Measurements from ENCODE around the gene PRUNE1. TPM values are rescaled to one million over a fixed set of nuclear protein-coding genes. Genes with fewer than 3 reads are reported as not detected.

Gene PRUNE1
- total and polyA plus RNA-seq, 2 of the 4 experiments (the other 2 are of a cell fraction), result 7.9 to 9.4 TPM

DNA sequence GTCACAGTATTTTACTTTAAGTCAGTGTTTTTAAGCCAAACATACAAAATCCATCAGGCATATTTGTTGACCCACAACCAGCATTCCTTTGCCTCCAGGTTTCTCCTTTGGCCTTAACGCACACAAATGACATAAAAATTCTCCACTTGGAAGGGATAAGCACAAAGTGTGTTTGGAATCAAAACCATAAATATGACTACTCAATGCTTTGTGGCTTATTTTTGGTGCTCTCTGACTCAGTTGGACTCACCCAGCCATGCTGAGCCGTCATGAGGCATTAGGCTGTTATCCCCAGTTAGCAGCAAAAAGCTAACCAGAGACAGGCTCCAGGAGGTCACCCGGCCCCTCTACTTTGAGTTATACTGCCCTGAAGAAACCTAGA is 948 bp downstream of the PRUNE1 start:
- CTCF ChIA-PET, result no interaction called here
- dilution Hi-C loops (cut with HindIII; ENCODE audit: low sequenced_read_pairs, unreplicated experiment) (no loop called here), in situ Hi-C loops (cut with MboI; ENCODE audit: low sequenced_read_pairs) (no loop called here)

More for the DNA sequence above, 948 bp downstream of the PRUNE1 start:
- Histone ChIP-seq H3K23ac (ENCODE audit: low read depth, low read length) (peak overlapping the region; percentile 98; the same call in 1 of the 2 replicates), H2AFZ (replicated peaks; ENCODE audit: low read length, poor library complexity) (peak overlapping the region; percentile 98), H4K5ac (ENCODE audit: low read depth, low read length) (no peak overlapping the region), H3K9ac (ENCODE audit: low read depth, low read length) (peak overlapping the region; percentile 77), H3K36me3 (ENCODE audit: control insufficient read depth, insufficient read depth, low read length) (no peaks in the 10 kb centered on the region), H3K4me3 (ENCODE audit: insufficient read depth, low read depth, low read length) (peak overlapping the region; percentile 79), H3K9me1 (ENCODE audit: insufficient read depth, low read length) (peaks cover 11% of the 10 kb centered on the region), H2BK5ac (ENCODE audit: low read depth, low read length, poor library complexity, severe bottlenecking) (peak overlapping the region; percentile 3), H4K91ac (ENCODE audit: insufficient read depth, low read depth, low read length) (no peak overlapping the region), H3K4me1 (ENCODE audit: control insufficient read depth, insufficient read depth, low read length) (peaks cover 5% of the 10 kb centered on the region; the same call in 1 of the 2 replicates), H2BK120ac (ENCODE audit: low read depth, low read length) (no peak overlapping the region), H2AK9ac (replicated peaks; ENCODE audit: low read depth, low read length, poor library complexity) (peak overlapping the region; percentile 47), H3K27ac (ENCODE audit: insufficient read depth, low read length) (peak overlapping the region; percentile 76), H3K18ac (ENCODE audit: low read depth, low read length) (no peak overlapping the region), H4K8ac (ENCODE audit: low read depth in 2 of 2, low read length in 2 of 2) (peak overlapping the region in 1 of 2 experiments; percentile 73; a peak in 1 of 4 replicates), H2BK15ac (ENCODE audit: low read depth, low read length) (no peak overlapping the region; the same call in 2 of the 3 replicates), H3K56ac (ENCODE audit: extremely low read depth, insufficient read depth, low read length) (peak overlapping the region; percentile 50; the same call in 1 of the 2 replicates), H3K79me1 (ENCODE audit: low read depth in 1 of 2, low read length in 2 of 2) (peaks cover 16 to 52% of the 10 kb centered on the region in 2 experiments), H4K20me1 (ENCODE audit: insufficient read depth, low read length) (no peaks in the 10 kb centered on the region), H3K9me3 (ENCODE audit: control insufficient read depth, insufficient read depth, low read length) (no peaks in the 10 kb centered on the region), H3K27me3 (ENCODE audit: control insufficient read depth, insufficient read depth, low read length) (no peaks in the 10 kb centered on the region), H3K4me2 (ENCODE audit: low read depth, low read length) (peak overlapping the region; percentile 81), H2BK20ac (ENCODE audit: low read depth, low read length) (no peak overlapping the region), H3K14ac (replicated peaks; ENCODE audit: low read depth, low read length) (peak overlapping the region; percentile 8), H2AK5ac (ENCODE audit: low read depth, low read length) (peak overlapping the region; percentile 3; the same call in 1 of the 2 replicates), H3K4ac (ENCODE audit: low read depth, low read length) (0 out of 2 replicates have a peak overlapping the region, but pooled peaks have one; percentile 1)
- peak; percentile 5 for ATAC-seq (ENCODE audit: low read depth)
- POLR2A ChIA-PET (ENCODE audit: unreplicated experiment), result no interaction called here
- peak; percentile 2; the same call in 1 of the 2 replicates for TF ChIP-seq MAFK (IDR thresholded peaks at IDR 0.05; ENCODE audit: low read depth, low read length)
- peak; percentile 10; the same call in 1 of the 2 replicates for TF ChIP-seq FOS (IDR thresholded peaks at IDR 0.05; ENCODE audit: low read depth, low read length)
- TF ChIP-seq, protein P1, sequence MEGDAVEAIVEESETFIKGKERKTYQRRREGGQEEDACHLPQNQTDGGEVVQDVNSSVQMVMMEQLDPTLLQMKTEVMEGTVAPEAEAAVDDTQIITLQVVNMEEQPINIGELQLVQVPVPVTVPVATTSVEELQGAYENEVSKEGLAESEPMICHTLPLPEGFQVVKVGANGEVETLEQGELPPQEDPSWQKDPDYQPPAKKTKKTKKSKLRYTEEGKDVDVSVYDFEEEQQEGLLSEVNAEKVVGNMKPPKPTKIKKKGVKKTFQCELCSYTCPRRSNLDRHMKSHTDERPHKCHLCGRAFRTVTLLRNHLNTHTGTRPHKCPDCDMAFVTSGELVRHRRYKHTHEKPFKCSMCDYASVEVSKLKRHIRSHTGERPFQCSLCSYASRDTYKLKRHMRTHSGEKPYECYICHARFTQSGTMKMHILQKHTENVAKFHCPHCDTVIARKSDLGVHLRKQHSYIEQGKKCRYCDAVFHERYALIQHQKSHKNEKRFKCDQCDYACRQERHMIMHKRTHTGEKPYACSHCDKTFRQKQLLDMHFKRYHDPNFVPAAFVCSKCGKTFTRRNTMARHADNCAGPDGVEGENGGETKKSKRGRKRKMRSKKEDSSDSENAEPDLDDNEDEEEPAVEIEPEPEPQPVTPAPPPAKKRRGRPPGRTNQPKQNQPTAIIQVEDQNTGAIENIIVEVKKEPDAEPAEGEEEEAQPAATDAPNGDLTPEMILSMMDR (conservative IDR thresholded peaks at IDR 0.05; ENCODE audit: low read depth, low read length), result no peak
- intact Hi-C loops (cut with micrococcal nuclease), result loop anchor here (5.0 to 10.0 kb wide), 2 partner anchors 53 to 444 kb away; partner anchors contain the start of gene MLLT11
- BruUV-seq (replicated peaks), result no TSS peak
- no CpG with 5 or more reads among the region's 3 CpGs for WGBS, 2 experiments (ENCODE audit: extremely low coverage in 2 of 2, insufficient read length in 1 of 2)
- DNase-seq, result peak; percentile 86

Data from IMR-90 (cell line).